Measurements from ENCODE around the gene STAC2.

DNA sequence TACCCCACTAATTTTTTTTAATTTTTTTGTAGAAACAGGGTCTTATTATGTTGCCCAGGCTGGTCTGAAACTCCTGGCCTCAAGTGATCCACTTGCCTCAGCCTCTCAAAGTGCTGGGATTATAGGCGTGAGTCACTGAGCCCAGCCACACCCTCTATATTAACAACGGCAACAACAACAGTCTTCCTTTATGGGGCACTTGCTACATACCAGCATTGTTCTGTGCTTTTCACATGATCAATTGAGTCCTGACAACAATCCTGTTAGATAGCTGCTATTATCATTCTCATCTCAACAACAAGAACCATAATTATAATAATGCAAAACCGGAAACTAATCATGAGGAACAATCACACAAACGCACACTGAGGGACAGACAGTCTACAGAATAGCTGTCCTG is 47.2 kb downstream of the STAC2 start:
- TF ChIP-seq, protein P1, sequence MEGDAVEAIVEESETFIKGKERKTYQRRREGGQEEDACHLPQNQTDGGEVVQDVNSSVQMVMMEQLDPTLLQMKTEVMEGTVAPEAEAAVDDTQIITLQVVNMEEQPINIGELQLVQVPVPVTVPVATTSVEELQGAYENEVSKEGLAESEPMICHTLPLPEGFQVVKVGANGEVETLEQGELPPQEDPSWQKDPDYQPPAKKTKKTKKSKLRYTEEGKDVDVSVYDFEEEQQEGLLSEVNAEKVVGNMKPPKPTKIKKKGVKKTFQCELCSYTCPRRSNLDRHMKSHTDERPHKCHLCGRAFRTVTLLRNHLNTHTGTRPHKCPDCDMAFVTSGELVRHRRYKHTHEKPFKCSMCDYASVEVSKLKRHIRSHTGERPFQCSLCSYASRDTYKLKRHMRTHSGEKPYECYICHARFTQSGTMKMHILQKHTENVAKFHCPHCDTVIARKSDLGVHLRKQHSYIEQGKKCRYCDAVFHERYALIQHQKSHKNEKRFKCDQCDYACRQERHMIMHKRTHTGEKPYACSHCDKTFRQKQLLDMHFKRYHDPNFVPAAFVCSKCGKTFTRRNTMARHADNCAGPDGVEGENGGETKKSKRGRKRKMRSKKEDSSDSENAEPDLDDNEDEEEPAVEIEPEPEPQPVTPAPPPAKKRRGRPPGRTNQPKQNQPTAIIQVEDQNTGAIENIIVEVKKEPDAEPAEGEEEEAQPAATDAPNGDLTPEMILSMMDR (IDR thresholded peaks at IDR 0.05): no peak
- TF ChIP-seq TCF7L2 (IDR thresholded peaks at IDR 0.05; ENCODE audit: low read depth, low read length): no peak
